GM23338 (cell line): Measurements from ENCODE around the gene COL4A2. TPM values are rescaled to one million over a fixed set of nuclear protein-coding genes. Genes with fewer than 3 reads are reported as not detected.

ENCODE experiments used
- ATAC-seq: fragments of 200-7000 bp; cut with Tn5 transposase; 3 replicates; pipeline ENCODE4 v1.9.1; 2020
- DNase-seq: peaks from one replicate; pipeline ENCODE4 v3.0.0-alpha.2; 2015; ENCODE audit warnings: low spot score
- H2AFZ ChIP-seq: fragments of 200-600 bp; sonication (generic); 2 replicates; pipeline ENCODE4 v1.8.0; 2016; ENCODE audit warnings: antibody characterized with exemption, mild to moderate bottlenecking, moderate library complexity
- H3F3A ChIP-seq: fragments of 200-600 bp; sonication (generic); replicated peaks from 2 replicates; pipeline ENCODE4 v1.8.0; 2017; ENCODE audit warnings: antibody characterized with exemption, mixed run types, low read depth
- H3K27ac ChIP-seq: fragments of 200-600 bp; sonication (generic); 2 replicates; pipeline ENCODE4 v1.6.1; 2016; ENCODE audit warnings: low read depth
- H3K27me3 ChIP-seq: fragments of 200-600 bp; sonication (generic); 2 replicates; pipeline ENCODE4 v1.8.0; 2016; ENCODE audit warnings: mild to moderate bottlenecking, mixed run types, moderate library complexity; ENCODE audit not compliant: insufficient read depth
- H3K36me3 ChIP-seq: fragments of 200-600 bp; sonication (generic); 2 replicates; pipeline ENCODE4 v1.8.0; 2016; ENCODE audit warnings: mild to moderate bottlenecking; ENCODE audit not compliant: insufficient read depth
- H3K4me1 ChIP-seq: fragments of 200-600 bp; sonication (generic); 2 replicates; pipeline ENCODE4 v1.8.0; 2016; ENCODE audit warnings: mild to moderate bottlenecking, moderate library complexity; ENCODE audit not compliant: insufficient read depth
- H3K4me2 ChIP-seq: fragments of 200-600 bp; sonication (generic); 2 replicates; pipeline ENCODE4 v1.7.1; 2017; ENCODE audit warnings: mixed run types
- H3K4me3 ChIP-seq: fragments of 200-600 bp; sonication (generic); 2 replicates; pipeline ENCODE4 v1.6.1; 2016; ENCODE audit warnings: mixed run types
- H3K79me2 ChIP-seq: fragments of 200-600 bp; sonication (generic); replicated peaks from 2 replicates; pipeline ENCODE4 v1.8.0; 2017; ENCODE audit warnings: mild to moderate bottlenecking; ENCODE audit not compliant: insufficient read depth
- H3K9me2 ChIP-seq: fragments of 200-600 bp; sonication (generic); 2 replicates; pipeline ENCODE4 v1.8.0; 2017; ENCODE audit not compliant: insufficient read depth
- H4K20me1 ChIP-seq: fragments of 200-600 bp; sonication (generic); replicated peaks from 2 replicates; pipeline ENCODE4 v1.8.0; 2017; ENCODE audit warnings: mild to moderate bottlenecking; ENCODE audit not compliant: insufficient read depth
- H3K27ac Mint-ChIP-seq: 2 replicates; pipeline ENCODE4 v1.8.0; 2020; ENCODE audit warnings: inconsistent platforms, mild to moderate bottlenecking, moderate library complexity, mixed read lengths
- H3K27me3 Mint-ChIP-seq: 3 replicates; pipeline ENCODE4 v1.8.0; 2022; ENCODE audit warnings: low read depth, mild to moderate bottlenecking, moderate library complexity, mixed read lengths, inconsistent platforms; ENCODE audit not compliant: insufficient read depth, poor library complexity
- H3K36me3 Mint-ChIP-seq: 3 replicates; pipeline ENCODE4 v1.8.0; 2021; ENCODE audit warnings: low read depth, mild to moderate bottlenecking, inconsistent platforms, moderate library complexity, mixed read lengths
- H3K4me1 Mint-ChIP-seq: 3 replicates; pipeline ENCODE4 v1.8.0; 2020; ENCODE audit warnings: mild to moderate bottlenecking, inconsistent platforms, mixed read lengths
- H3K4me3 Mint-ChIP-seq: 3 replicates; pipeline ENCODE4 v1.8.0; 2021; ENCODE audit warnings: moderate library complexity, mild to moderate bottlenecking, inconsistent platforms, mixed read lengths
- H3K9me3 Mint-ChIP-seq: 3 replicates; pipeline ENCODE4 v1.8.0; 2020; ENCODE audit warnings: moderate library complexity, mild to moderate bottlenecking, inconsistent platforms, mixed read lengths
- CTCF ChIP-seq, 2 experiments: fragments of 200-600 bp in 1 of 2; sonication (generic) in 1 of 2; conservative IDR thresholded peaks; 2 replicates each; pipeline versions ENCODE4 v1.5.1 to v1.6.1; 2016 to 2017; ENCODE audit warnings: antibody characterized with exemption in 2 of 2, low read depth in 2 of 2, mild to moderate bottlenecking in 2 of 2, moderate library complexity in 1 of 2
- EZH2 ChIP-seq: fragments of 200-600 bp; sonication (generic); IDR thresholded peaks from one replicate; pipeline ENCODE4 v1.8.0; 2017; ENCODE audit warnings: antibody characterized with exemption, mild to moderate bottlenecking, low read depth; ENCODE audit not compliant: unreplicated experiment
- EZH2phosphoT487 ChIP-seq: fragments of 200-600 bp; sonication (generic); IDR thresholded peaks from one replicate; pipeline ENCODE4 v1.8.1; 2018; ENCODE audit warnings: antibody characterized with exemption; ENCODE audit not compliant: unreplicated experiment
- JUNB ChIP-seq: IDR thresholded peaks from one replicate; pipeline ENCODE4 v1.6.1; 2016; ENCODE audit warnings: antibody characterized with exemption; ENCODE audit not compliant: unreplicated experiment
- NANOG ChIP-seq: IDR thresholded peaks from 2 replicates; pipeline ENCODE4 v1.6.1; 2016; ENCODE audit warnings: antibody characterized with exemption, borderline replicate concordance
- POLR2AphosphoS5 ChIP-seq: IDR thresholded peaks from 2 replicates; pipeline ENCODE4 v1.6.1; 2016; ENCODE audit warnings: antibody characterized with exemption, low read depth
- REST ChIP-seq: IDR thresholded peaks from one replicate; pipeline ENCODE4 v1.6.1; 2018; ENCODE audit warnings: antibody characterized with exemption; ENCODE audit not compliant: unreplicated experiment
- STAT1 ChIP-seq: IDR thresholded peaks from one replicate; pipeline ENCODE4 v1.6.1; 2016; ENCODE audit warnings: antibody characterized with exemption; ENCODE audit not compliant: unreplicated experiment
- ZNF114 ChIP-seq: fragments of 250-450 bp; sonication (Bioruptor Pico); IDR thresholded peaks from 2 replicates; pipeline ENCODE4 v1.5.0; 2020; ENCODE audit warnings: mild to moderate bottlenecking, moderate library complexity
- ZNF331 ChIP-seq: fragments of 250-450 bp; sonication (Bioruptor Pico); IDR thresholded peaks from 2 replicates; pipeline ENCODE4 v1.5.0; 2020; ENCODE audit warnings: low read depth, mild to moderate bottlenecking, moderate library complexity
- ZNF462 ChIP-seq: fragments of 250-450 bp; sonication (Bioruptor Pico); IDR thresholded peaks from 2 replicates; pipeline ENCODE4 v1.5.0; 2020; ENCODE audit warnings: mild to moderate bottlenecking, moderate library complexity
- polyA plus RNA-seq: library from polyadenylated mRNA; unstranded; fragments of >200 nt; fragmentation: Nextera tagmentation; extraction: Ambion mirVana; gene quantifications from 2 replicates; pipeline ENCODE4 v1.2.1, GENCODE V29; 2016
- total RNA-seq: library from RNA; depleted of rRNA; stranded (reverse); fragments of >200 nt; shearing (Covaris generic); gene quantifications from 2 replicates; pipeline ENCODE4 v1.2.3, GENCODE V29; 2014

COL4A2 gene
- total and polyA plus RNA-seq, 2 experiments from 2014 or later: 37.4 to 131 TPM

DNA sequence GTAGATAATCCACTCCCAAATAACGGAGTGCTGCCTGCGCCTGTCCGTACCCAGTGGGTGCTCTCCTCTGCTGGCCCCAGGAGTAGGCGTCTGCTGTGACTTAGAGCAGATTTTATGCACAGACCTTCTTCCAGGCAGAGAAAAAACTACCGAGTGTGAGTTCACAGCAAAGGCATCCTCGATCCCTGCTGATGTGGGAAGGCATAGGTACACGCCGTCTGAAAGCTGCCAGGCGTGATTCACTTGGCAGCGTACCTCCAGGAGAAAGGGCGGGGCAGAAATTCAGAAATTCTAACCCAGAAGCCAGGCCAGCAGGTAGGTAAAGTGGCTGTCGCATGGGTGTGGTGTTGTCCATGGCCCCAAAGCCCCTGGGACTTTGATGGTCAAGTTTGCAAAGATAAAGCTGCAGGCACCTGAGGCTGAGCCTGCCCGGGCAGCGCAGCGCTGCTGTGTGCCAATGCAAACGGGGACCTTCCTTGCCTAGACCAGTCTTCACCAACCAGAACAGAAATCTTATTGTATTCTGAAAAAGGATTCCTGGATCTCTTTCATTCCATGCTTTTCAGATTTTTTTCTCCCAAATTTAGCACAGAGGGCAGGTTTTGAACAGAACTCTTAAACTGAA is 36.3 kb downstream of the COL4A2 start (continued):
- TF ChIP-seq ZNF462: no peak

DNA sequence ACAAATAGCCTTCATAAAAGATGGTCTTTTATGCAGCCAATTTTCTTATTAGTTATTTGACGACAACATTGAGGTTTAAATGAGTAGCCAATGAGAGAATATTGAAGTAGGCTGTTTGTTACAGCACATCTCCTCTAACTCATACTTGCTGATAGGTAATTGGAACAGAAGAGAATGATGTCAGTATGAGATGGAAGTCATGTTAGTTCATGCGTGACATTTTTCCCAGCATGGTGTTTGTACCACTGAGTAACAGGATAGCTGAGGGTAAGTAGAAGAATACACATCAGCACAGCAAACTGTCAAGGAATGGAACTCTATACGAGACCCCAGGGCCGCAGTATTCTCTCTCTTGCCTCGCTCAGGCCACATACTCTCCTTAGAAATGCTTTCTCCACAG is 37.2 kb downstream of the COL4A2 start:
- no peak overlapping the region for H2AFZ ChIP-seq
- H3F3A ChIP-seq: no peaks in the 10 kb centered on the region
- H3K79me2 ChIP-seq: peaks cover 34% of the 10 kb centered on the region
- H3K9me2 ChIP-seq: no peaks in the 10 kb centered on the region
- Mint-ChIP-seq H3K4me1 (peaks cover 27% of the 10 kb centered on the region), H3K36me3 (no peaks in the 10 kb centered on the region; the same call in 2 of the 3 replicates), H3K27me3 (peaks cover 3% of the 10 kb centered on the region), H3K9me3 (no peaks in the 10 kb centered on the region), H3K27ac (no peak overlapping the region), H3K4me3 (no peak overlapping the region)
- H3K4me3 ChIP-seq: no peak overlapping the region
- H3K4me1 ChIP-seq: peaks cover 13% of the 10 kb centered on the region
- H3K36me3 ChIP-seq: no peaks in the 10 kb centered on the region; the same call in 1 of the 2 replicates
- no peaks in the 10 kb centered on the region for H3K27me3 ChIP-seq
- H3K4me2 ChIP-seq: no peak overlapping the region
- no peak overlapping the region for H3K27ac ChIP-seq
- ATAC-seq (no peak), DNase-seq (no peak)
- peaks cover 9% of the 10 kb centered on the region for H4K20me1 ChIP-seq
- TF ChIP-seq STAT1 (no peak), ZNF331 (CRISPR knock-in tag) (no peak), NANOG (no peak), EZH2phosphoT487 (no peak), REST (no peak), JUNB (no peak), POLR2AphosphoS5 (no peak), CTCF (conservative IDR thresholded peaks at IDR 0.05; ENCODE audit: low read depth in 2 of 2) (no peak), EZH2 (no peak), ZNF114 (no peak)
